ENCODE data around the gene CFAP46. TPM values are rescaled to one million over a fixed set of nuclear protein-coding genes. Genes with fewer than 3 reads are reported as not detected.
A peak's percentile ranks its signal among the peaks of the same experiment; 100 is the strongest.
"Not testable (repeated sequence)": the region's sequence is repeated elsewhere in the genome, so short reads cannot be mapped to it uniquely, and the experiment has no call there.

Gene CFAP46
- total RNA-seq, 1 donor, result under 0.01 TPM

- no peak overlapping the region for H3K4me3 ChIP-seq (ENCODE audit: insufficient read depth, low read length)
- TF ChIP-seq, protein P1, sequence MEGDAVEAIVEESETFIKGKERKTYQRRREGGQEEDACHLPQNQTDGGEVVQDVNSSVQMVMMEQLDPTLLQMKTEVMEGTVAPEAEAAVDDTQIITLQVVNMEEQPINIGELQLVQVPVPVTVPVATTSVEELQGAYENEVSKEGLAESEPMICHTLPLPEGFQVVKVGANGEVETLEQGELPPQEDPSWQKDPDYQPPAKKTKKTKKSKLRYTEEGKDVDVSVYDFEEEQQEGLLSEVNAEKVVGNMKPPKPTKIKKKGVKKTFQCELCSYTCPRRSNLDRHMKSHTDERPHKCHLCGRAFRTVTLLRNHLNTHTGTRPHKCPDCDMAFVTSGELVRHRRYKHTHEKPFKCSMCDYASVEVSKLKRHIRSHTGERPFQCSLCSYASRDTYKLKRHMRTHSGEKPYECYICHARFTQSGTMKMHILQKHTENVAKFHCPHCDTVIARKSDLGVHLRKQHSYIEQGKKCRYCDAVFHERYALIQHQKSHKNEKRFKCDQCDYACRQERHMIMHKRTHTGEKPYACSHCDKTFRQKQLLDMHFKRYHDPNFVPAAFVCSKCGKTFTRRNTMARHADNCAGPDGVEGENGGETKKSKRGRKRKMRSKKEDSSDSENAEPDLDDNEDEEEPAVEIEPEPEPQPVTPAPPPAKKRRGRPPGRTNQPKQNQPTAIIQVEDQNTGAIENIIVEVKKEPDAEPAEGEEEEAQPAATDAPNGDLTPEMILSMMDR (IDR thresholded peaks at IDR 0.05; ENCODE audit: extremely low read depth, low read depth, low read length), result no peak
- H3K79me2 ChIP-seq (ENCODE audit: insufficient read depth, low read length), result no peaks in the 10 kb centered on the region
- H2AFZ ChIP-seq (ENCODE audit: low read length), result no peak overlapping the region
- no peak overlapping the region for H3K4me2 ChIP-seq (ENCODE audit: insufficient read depth, low read length)
- H3K27ac ChIP-seq (ENCODE audit: low read depth, low read length), result no peak overlapping the region
- H3K27me3 ChIP-seq (ENCODE audit: insufficient read depth, low read length), result peaks cover 11% of the 10 kb centered on the region
- H3K36me3 ChIP-seq (ENCODE audit: insufficient read depth, low read length), result no peaks in the 10 kb centered on the region
- H3K4me1 ChIP-seq (ENCODE audit: insufficient read depth, low read length), result no peaks in the 10 kb centered on the region
- no peak for DNase-seq (ENCODE audit: insufficient read length, low spot score, missing footprints)
- H3K9me3 ChIP-seq (ENCODE audit: low read depth, low read length), result no peaks in the 10 kb centered on the region
- H4K20me1 ChIP-seq (ENCODE audit: insufficient read depth, low read length), result no peaks in the 10 kb centered on the region
Measured at GRCh38 chr10:132845780-132846595, 96.4 kb downstream of the CFAP46 start.

GRCh38 chr10:132845041-132845551, 97.3 kb downstream of the CFAP46 start:
- Histone ChIP-seq H3K27me3 (ENCODE audit: insufficient read depth, low read length) (peaks cover 15% of the 10 kb centered on the region), H3K9me3 (ENCODE audit: low read depth, low read length) (no peaks in the 10 kb centered on the region), H4K20me1 (ENCODE audit: insufficient read depth, low read length) (no peaks in the 10 kb centered on the region), H3K4me1 (ENCODE audit: insufficient read depth, low read length) (no peaks in the 10 kb centered on the region), H3K4me2 (ENCODE audit: insufficient read depth, low read length) (no peak overlapping the region), H2AFZ (ENCODE audit: low read length) (no peak overlapping the region), H3K79me2 (ENCODE audit: insufficient read depth, low read length) (no peaks in the 10 kb centered on the region), H3K27ac (ENCODE audit: low read depth, low read length) (no peak overlapping the region), H3K4me3 (ENCODE audit: insufficient read depth, low read length) (no peak overlapping the region), H3K36me3 (ENCODE audit: insufficient read depth, low read length) (no peaks in the 10 kb centered on the region)
- DNase-seq (ENCODE audit: insufficient read length, low spot score, missing footprints), result no peak
- TF ChIP-seq, protein P1 (IDR thresholded peaks at IDR 0.05; ENCODE audit: extremely low read depth, low read depth, low read length), result no peak

- Histone ChIP-seq H3K4me3 (ENCODE audit: insufficient read depth, low read length) (no peak overlapping the region), H2AFZ (ENCODE audit: low read length) (no peak overlapping the region), H3K9me3 (ENCODE audit: low read depth, low read length) (no peaks in the 10 kb centered on the region), H3K36me3 (ENCODE audit: insufficient read depth, low read length) (no peaks in the 10 kb centered on the region), H3K27ac (ENCODE audit: low read depth, low read length) (no peak overlapping the region), H3K27me3 (ENCODE audit: insufficient read depth, low read length) (peaks cover 16% of the 10 kb centered on the region), H3K79me2 (ENCODE audit: insufficient read depth, low read length) (no peaks in the 10 kb centered on the region), H3K4me1 (ENCODE audit: insufficient read depth, low read length) (no peaks in the 10 kb centered on the region), H3K4me2 (ENCODE audit: insufficient read depth, low read length) (no peak overlapping the region), H4K20me1 (ENCODE audit: insufficient read depth, low read length) (no peaks in the 10 kb centered on the region)
- TF ChIP-seq, protein P1 (IDR thresholded peaks at IDR 0.05; ENCODE audit: extremely low read depth, low read depth, low read length), result no peak
- DNase-seq (ENCODE audit: insufficient read length, low spot score, missing footprints), result peak; percentile 75
Measured at GRCh38 chr10:132844069-132844809, 98.1 kb downstream of the CFAP46 start.

DNA sequence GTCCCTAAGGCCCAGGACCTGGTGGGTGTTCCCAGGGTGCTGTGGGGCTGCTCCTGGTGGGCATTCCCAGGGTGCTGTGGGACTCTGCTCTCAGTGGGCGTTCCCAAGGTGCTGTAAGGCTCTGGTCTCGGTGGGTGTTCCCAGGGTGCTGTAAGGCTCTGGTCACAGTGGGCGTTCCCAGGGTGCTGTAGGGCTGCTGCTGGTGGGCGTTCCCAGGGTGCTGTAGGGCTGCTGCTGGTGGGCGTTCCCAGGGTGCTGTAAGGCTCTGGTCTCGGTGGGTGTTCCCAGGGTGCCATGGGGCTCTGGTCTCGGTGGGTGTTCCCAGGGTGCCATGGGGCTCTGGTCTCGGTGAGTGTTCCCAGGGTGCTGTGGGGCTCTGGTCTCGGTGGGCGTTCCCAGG, 99.1 kb downstream of the CFAP46 start:
- not testable (repeated sequence) for DNase-seq (ENCODE audit: insufficient read length, low spot score, missing footprints); H2AFZ ChIP-seq (ENCODE audit: low read length); H3K4me2 ChIP-seq (ENCODE audit: insufficient read depth, low read length); H4K20me1 ChIP-seq (ENCODE audit: insufficient read depth, low read length); H3K27ac ChIP-seq (ENCODE audit: low read depth, low read length); H3K4me3 ChIP-seq (ENCODE audit: insufficient read depth, low read length); H3K9me3 ChIP-seq (ENCODE audit: low read depth, low read length); H3K36me3 ChIP-seq (ENCODE audit: insufficient read depth, low read length); H3K4me1 ChIP-seq (ENCODE audit: insufficient read depth, low read length); H3K79me2 ChIP-seq (ENCODE audit: insufficient read depth, low read length)
- H3K27me3 ChIP-seq (ENCODE audit: insufficient read depth, low read length), result peaks cover 12% of the 10 kb centered on the region
